Measurements from ENCODE around the gene ATP7A. TPM values are rescaled to one million over a fixed set of nuclear protein-coding genes. Genes with fewer than 3 reads are reported as not detected.

Gene ATP7A
- total and polyA plus RNA-seq, 2 experiments from 2014 or later = 5.4 to 8.4 TPM

- no peak overlapping the region for H3K27ac ChIP-seq
- no peak for DNase-seq (ENCODE audit: low read depth in 1 of 2, low spot score in 1 of 2)
- no peaks in the 10 kb centered on the region for H3K9me3 ChIP-seq (ENCODE audit: low read depth)
- no peaks in the 10 kb centered on the region for H3K4me1 ChIP-seq (ENCODE audit: low read depth)
- no peak overlapping the region for H3K4me3 ChIP-seq
- TF ChIP-seq CTCF (IDR thresholded peaks at IDR 0.05; ENCODE audit: low read depth, low read length) = no peak
- no peaks in the 10 kb centered on the region for H3K27me3 ChIP-seq
- no peaks in the 10 kb centered on the region for H3K36me3 ChIP-seq
Measured at GRCh38 chrX:77961063-77961462, 50.6 kb downstream of the ATP7A start.

GRCh38 chrX:77962068-77962902 is 51.8 kb downstream of the ATP7A start:
- no peaks in the 10 kb centered on the region for H3K4me1 ChIP-seq (ENCODE audit: low read depth)
- DNase-seq (ENCODE audit: low read depth in 1 of 2, low spot score in 1 of 2) = peak in 1 of 2 donors; percentile 24
- TF ChIP-seq CTCF (IDR thresholded peaks at IDR 0.05; ENCODE audit: low read depth, low read length) = no peak

GRCh38 chrX:77966361-77966760 is 55.9 kb downstream of the ATP7A start:
- TF ChIP-seq CTCF (IDR thresholded peaks at IDR 0.05; ENCODE audit: low read depth, low read length) = no peak
- H3K4me1 ChIP-seq (ENCODE audit: low read depth) = no peaks in the 10 kb centered on the region
- no peak overlapping the region for H3K4me3 ChIP-seq
- no peak for DNase-seq (ENCODE audit: low read depth in 1 of 2, low spot score in 1 of 2)
- no peak overlapping the region for H3K27ac ChIP-seq
- H3K9me3 ChIP-seq (ENCODE audit: low read depth) = no peaks in the 10 kb centered on the region
- H3K36me3 ChIP-seq = no peaks in the 10 kb centered on the region
- H3K27me3 ChIP-seq = no peaks in the 10 kb centered on the region

More at GRCh38 chrX:77962068-77962902, 51.8 kb downstream of the ATP7A start:
- H3K9me3 ChIP-seq (ENCODE audit: low read depth) = no peaks in the 10 kb centered on the region
- H3K36me3 ChIP-seq = no peaks in the 10 kb centered on the region
- no peak overlapping the region for H3K27ac ChIP-seq
- no peak overlapping the region for H3K4me3 ChIP-seq
- no peaks in the 10 kb centered on the region for H3K27me3 ChIP-seq

- no peak for DNase-seq (ENCODE audit: low read depth in 1 of 2, low spot score in 1 of 2)
- Histone ChIP-seq H3K4me3 (no peak overlapping the region), H3K36me3 (no peaks in the 10 kb centered on the region), H3K9me3 (ENCODE audit: low read depth) (no peaks in the 10 kb centered on the region), H3K27ac (no peak overlapping the region), H3K4me1 (ENCODE audit: low read depth) (no peaks in the 10 kb centered on the region), H3K27me3 (no peaks in the 10 kb centered on the region)
- TF ChIP-seq CTCF (IDR thresholded peaks at IDR 0.05; ENCODE audit: low read depth, low read length) = no peak
Measured at GRCh38 chrX:77967631-77968030, 57.1 kb downstream of the ATP7A start.

GRCh38 chrX:77969538-77969937 is 59.0 kb downstream of the ATP7A start, which contains the start of gene PGAM4:
Gene PGAM4, minus strand, starts transcription at chrX:77969638. Its CDS starts 0 bp downstream, at chrX:77969638.
- H3K9me3 ChIP-seq (ENCODE audit: low read depth) = no peaks in the 10 kb centered on the region
- H3K27me3 ChIP-seq = no peaks in the 10 kb centered on the region
- no peak for TF ChIP-seq CTCF (IDR thresholded peaks at IDR 0.05; ENCODE audit: low read depth, low read length)
- no peaks in the 10 kb centered on the region for H3K4me1 ChIP-seq (ENCODE audit: low read depth)
- no peak within 1 kb of the TSS for H3K4me3 ChIP-seq
- no peak within 1 kb of the TSS for H3K27ac ChIP-seq
- H3K36me3 ChIP-seq = no peaks in the 10 kb centered on the region
- DNase-seq (ENCODE audit: low read depth in 1 of 2, low spot score in 1 of 2) = no peak

Measured in cardiac muscle cell (in vitro differentiated cells and primary cell).